H1 (cell line): ENCODE data around the gene SEPTIN2. TPM values are rescaled to one million over a fixed set of nuclear protein-coding genes. Genes with fewer than 3 reads are reported as not detected.

Source experiments
- CTCF ChIA-PET: fragments of 300-600 bp; sonication (Branson Sonifier 250); formaldehyde crosslinking; loops from one replicate; lab custom pipeline; 2021; ENCODE audit not compliant: partially characterized antibody; lab: Charles Lee
- POLR2A ChIA-PET: fragments of 300-600 bp; sonication (Branson Sonifier 250); formaldehyde crosslinking; loops from one replicate; lab custom pipeline; 2021; ENCODE audit warnings: inconsistent platforms; ENCODE audit not compliant: partially characterized antibody; lab: Charles Lee
- DNase-seq, 2 experiments: peaks; one replicate each; pipeline versions ENCODE4 v3.0.0 to v3.0.0-alpha.2; 2010 to 2022; ENCODE audit warnings: low spot score in 2 of 2, low read depth in 1 of 2, mixed read lengths in 1 of 2
- FAIRE-seq: peaks from 2 replicates; lab custom pipeline; 2011; peaks lifted over from hg19 to GRCh38; lab: Jason Lieb, UNC
- H2AFZ ChIP-seq: 2 replicates; pipeline ENCODE4 v1.8.1; 2012; ENCODE audit warnings: low read length, inconsistent platforms
- H2AK5ac ChIP-seq: 2 replicates; pipeline ENCODE4 v1.6.1; 2013; ENCODE audit warnings: low read depth, low read length
- H2BK120ac ChIP-seq: replicated peaks from 2 replicates; pipeline ENCODE3; 2013; ENCODE audit warnings: low read depth, low read length, inconsistent platforms
- H2BK12ac ChIP-seq: 2 replicates; pipeline ENCODE4 v1.6.1; 2013; ENCODE audit warnings: low read depth, low read length
- H2BK15ac ChIP-seq: 2 replicates; pipeline ENCODE4 v1.6.1; 2013; ENCODE audit warnings: low read length
- H2BK20ac ChIP-seq: 2 replicates; pipeline ENCODE4 v1.6.1; 2013; ENCODE audit warnings: low read length
- H2BK5ac ChIP-seq: 2 replicates; pipeline ENCODE4 v1.6.1; 2013; ENCODE audit warnings: low read depth, low read length
- H3K14ac ChIP-seq: 2 replicates; pipeline ENCODE4 v1.6.1; 2013; ENCODE audit warnings: inconsistent platforms; ENCODE audit not compliant: insufficient read length
- H3K18ac ChIP-seq: 2 replicates; pipeline ENCODE4 v1.6.1; 2013; ENCODE audit warnings: low read length; ENCODE audit errors: extremely low read depth
- H3K23ac ChIP-seq: 2 replicates; pipeline ENCODE4 v1.6.1; 2013; ENCODE audit warnings: inconsistent platforms; ENCODE audit not compliant: insufficient read length
- H3K23me2 ChIP-seq: 2 replicates; pipeline ENCODE4 v1.6.1; 2013; ENCODE audit warnings: low read depth, low read length
- H3K27ac ChIP-seq: 2 replicates; pipeline ENCODE4 v1.6.1; 2011; ENCODE audit warnings: low read depth, low read length, inconsistent platforms
- H3K27me3 ChIP-seq, 4 experiments: replicated peaks in 1 of 4; 1 replicate in 1 of 4; 2 replicates in 3 of 4; pipeline versions ENCODE4 v1.6.1 to v1.8.1; 2011 to 2013; ENCODE audit warnings: low read length in 3 of 4, mild to moderate bottlenecking in 3 of 4, inconsistent platforms in 2 of 4, mixed read lengths in 2 of 4, moderate library complexity in 1 of 4; ENCODE audit not compliant: control insufficient read depth in 3 of 4, insufficient read depth in 3 of 4; ENCODE audit errors: extremely low read depth in 1 of 4
- H3K36me3 ChIP-seq, 4 experiments: 2 replicates each; pipeline versions ENCODE4 v1.6.1 to v1.8.1; 2011 to 2013; ENCODE audit warnings: mild to moderate bottlenecking in 4 of 4, low read length in 3 of 4, moderate library complexity in 2 of 4, control low read depth in 1 of 4, inconsistent platforms in 1 of 4; ENCODE audit not compliant: insufficient read depth in 4 of 4, control insufficient read depth in 2 of 4
- H3K4ac ChIP-seq: replicated peaks from 2 replicates; pipeline ENCODE3; 2013; ENCODE audit warnings: low read length, low read depth, mixed read lengths, inconsistent platforms; ENCODE audit not compliant: insufficient read length
- H3K4me1 ChIP-seq, 4 experiments: replicated peaks in 1 of 4; 1 replicate in 1 of 4; 2 replicates in 3 of 4; pipeline versions ENCODE4 v1.6.1 to v1.8.1; 2011 to 2013; ENCODE audit warnings: low read length in 3 of 4, inconsistent platforms in 2 of 4, mixed read lengths in 1 of 4; ENCODE audit not compliant: insufficient read depth in 4 of 4, control insufficient read depth in 3 of 4
- H3K4me2 ChIP-seq, 2 experiments: 2 replicates each; pipeline versions ENCODE4 v1.6.1 to v1.8.1; 2011 to 2013; ENCODE audit warnings: low read depth in 2 of 2, low read length in 2 of 2, control low read depth in 1 of 2, inconsistent platforms in 1 of 2, mild to moderate bottlenecking in 1 of 2; ENCODE audit not compliant: insufficient read depth in 1 of 2
- H3K4me3 ChIP-seq, 4 experiments: fragments of 200-600, 300-600 bp in 1 of 4; sonication (generic), shearing (Covaris generic), sonication (Bioruptor Twin) in 1 of 4; 2 replicates each; pipeline versions ENCODE4 v1.5.1 to v1.8.1; 2011 to 2016; ENCODE audit warnings: low read length in 4 of 4, low read depth in 3 of 4, control low read depth in 2 of 4, inconsistent platforms in 2 of 4, mild to moderate bottlenecking in 2 of 4, mixed read lengths in 1 of 4, moderate library complexity in 1 of 4; ENCODE audit not compliant: insufficient read depth in 2 of 4; ENCODE audit errors: extremely low read depth in 1 of 4
- H3K56ac ChIP-seq: replicated peaks from 2 replicates; pipeline ENCODE3; 2013; ENCODE audit warnings: low read depth, mild to moderate bottlenecking, mixed read lengths, low read length, inconsistent platforms; ENCODE audit not compliant: insufficient read length
- H3K79me1 ChIP-seq: 2 replicates; pipeline ENCODE4 v1.6.1; 2013; ENCODE audit warnings: low read depth, low read length, control low read depth
- H3K79me2 ChIP-seq, 2 experiments: 2 replicates each; pipeline versions ENCODE4 v1.6.1 to v1.8.1; 2012 to 2013; ENCODE audit warnings: low read length in 2 of 2, mild to moderate bottlenecking in 2 of 2, inconsistent platforms in 1 of 2; ENCODE audit not compliant: insufficient read depth in 2 of 2, control insufficient read depth in 1 of 2
- H3K9ac ChIP-seq, 4 experiments: replicated peaks in 1 of 4; 1 replicate in 1 of 4; 2 replicates in 3 of 4; pipeline versions ENCODE4 v1.6.1 to v1.8.1; 2011 to 2013; ENCODE audit warnings: low read depth in 3 of 4, low read length in 3 of 4, control low read depth in 2 of 4, mild to moderate bottlenecking in 2 of 4, moderate library complexity in 2 of 4, inconsistent platforms in 1 of 4; ENCODE audit errors: extremely low read depth in 1 of 4
- H3K9me3 ChIP-seq, 2 experiments: 2 replicates each; pipeline versions ENCODE4 v1.6.1 to v1.8.1; 2012 to 2013; ENCODE audit warnings: mild to moderate bottlenecking in 2 of 2, moderate library complexity in 2 of 2, control low read depth in 1 of 2, inconsistent platforms in 1 of 2, low read depth in 1 of 2, low read length in 1 of 2, mixed read lengths in 1 of 2; ENCODE audit not compliant: insufficient read depth in 2 of 2
- H4K20me1 ChIP-seq, 2 experiments: replicated peaks in 1 of 2; 2 replicates each; pipeline versions ENCODE3 to v1.8.1; 2011 to 2013; ENCODE audit warnings: inconsistent platforms in 2 of 2, low read length in 2 of 2, mild to moderate bottlenecking in 1 of 2; ENCODE audit not compliant: insufficient read depth in 2 of 2, control insufficient read depth in 1 of 2
- H4K5ac ChIP-seq: 2 replicates; pipeline ENCODE4 v1.6.1; 2013; ENCODE audit warnings: low read length, low read depth, mixed read lengths, inconsistent platforms; ENCODE audit not compliant: insufficient read length
- H4K8ac ChIP-seq: 2 replicates; pipeline ENCODE4 v1.8.0; 2013; ENCODE audit warnings: mild to moderate bottlenecking, moderate library complexity, low read length, inconsistent platforms; ENCODE audit not compliant: insufficient read depth; ENCODE audit errors: extremely low read depth
- H4K91ac ChIP-seq: replicated peaks from 2 replicates; pipeline ENCODE3; 2013; ENCODE audit warnings: low read length, mixed read lengths, inconsistent platforms; ENCODE audit not compliant: insufficient read length
- ATF3 ChIP-seq: IDR thresholded peaks from 2 replicates; pipeline ENCODE4 v1.6.1; 2011; ENCODE audit warnings: low read depth, mild to moderate bottlenecking, low read length; ENCODE audit not compliant: insufficient read depth
- BACH1 ChIP-seq: IDR thresholded peaks from 2 replicates; pipeline ENCODE4 v1.6.1; 2012; ENCODE audit warnings: low read length, improper control_type of control experiment
- BCL11A ChIP-seq, 2 experiments: IDR thresholded peaks; one replicate each; pipeline ENCODE4 v1.6.1; 2011; ENCODE audit warnings: low read depth in 2 of 2, low read length in 2 of 2, mild to moderate bottlenecking in 2 of 2
- CHD2 ChIP-seq: IDR thresholded peaks from 2 replicates; pipeline ENCODE4 v1.6.1; 2012; ENCODE audit warnings: low read length, improper control_type of control experiment
- EGR1 ChIP-seq: IDR thresholded peaks from 2 replicates; pipeline ENCODE4 v1.6.1; 2011; ENCODE audit warnings: low read depth, low read length, borderline replicate concordance
- FOSL1 ChIP-seq: IDR thresholded peaks from 2 replicates; pipeline ENCODE4 v1.6.1; 2011; ENCODE audit warnings: mild to moderate bottlenecking, low read depth, low read length, moderate library complexity; ENCODE audit not compliant: insufficient read depth
- MAFK ChIP-seq: IDR thresholded peaks from 2 replicates; pipeline ENCODE4 v1.6.1; 2012; ENCODE audit warnings: low read depth, mild to moderate bottlenecking, improper control_type of control experiment, low read length
- RAD21 ChIP-seq, 2 experiments: IDR thresholded peaks in 1 of 2; conservative IDR thresholded peaks in 1 of 2; 2 replicates each; pipeline ENCODE4 v1.6.1; 2011; ENCODE audit warnings: low read depth in 2 of 2, low read length in 2 of 2, improper control_type of control experiment in 1 of 2, inconsistent platforms in 1 of 2, mild to moderate bottlenecking in 1 of 2, moderate library complexity in 1 of 2
- YY1 ChIP-seq: IDR thresholded peaks from 2 replicates; pipeline ENCODE4 v1.6.1; 2011; ENCODE audit warnings: low read depth, mild to moderate bottlenecking, low read length
- WGBS, 2 experiments: shearing (Covaris generic) in 1 of 2; methylation state at CpG; one replicate each; pipeline versions ENCODE4 v1.1.6 to v1.1.7; 2013 to 2015; ENCODE audit warnings: low lambda C conversion rate in 2 of 2, mixed read lengths in 2 of 2, inconsistent platforms in 1 of 2, low coverage in 1 of 2, missing lambda C conversion rate in 1 of 2; ENCODE audit not compliant: insufficient replicate concordance in 2 of 2, insufficient coverage in 1 of 2, insufficient read length in 1 of 2; ENCODE audit errors: extremely low coverage in 1 of 2, missing lambda C conversion rate in 1 of 2; 5-methylcytosine and 5-hydroxymethylcytosine counted together
- polyA plus RNA-seq, 7 experiments: library from polyadenylated mRNA; depleted of rRNA in 3 of 7; stranded (reverse) in 5 of 7; unstranded in 2 of 7; fragments of >200 nt in 5 of 7; fragments of 200-250 nt in 2 of 7; gene quantifications; 1 replicate in 5 of 7; 2 replicates in 1 of 7; 4 replicates in 1 of 7; pipeline versions ENCODE4 v1.2.1 to v1.2.3, GENCODE V29; 2011 to 2013; ENCODE audit warnings: missing spikeins in 2 of 7, mixed read lengths in 2 of 7
- total RNA-seq: library from RNA; stranded (reverse); fragmentation: NEBNext Ultra II Directional; extraction: Animal tissue kit (Norgen Biotek cat#: 25700); gene quantifications from 2 replicates; pipeline ENCODE4 v1.2.1, GENCODE V29; 2021

Gene SEPTIN2
- total and polyA plus RNA-seq, 2 of the 8 experiments (the other 6 are each of a cell fraction or from before 2014, with no cell fraction given), result 392 to 650 TPM

GRCh38 chr2:241282555-241282954 lies 33.2 kb upstream of the SEPTIN2 start:
- H2BK20ac ChIP-seq, result no peak overlapping the region
- ChIA-PET POLR2A (interaction anchor here (2.7 kb wide), 1 partner anchor 14 kb away, joined by 9 read pairs; no protein-coding TSS in a partner anchor), CTCF (no interaction called here)
- no peak overlapping the region for H4K8ac ChIP-seq
- no peak overlapping the region for H3K4me2 ChIP-seq
- no peak overlapping the region for H3K14ac ChIP-seq
- H3K23ac ChIP-seq, result no peak overlapping the region
- H4K20me1 ChIP-seq, result peaks cover 3 to 4% of the 10 kb centered on the region in 2 experiments
- H2BK120ac ChIP-seq, result no peak overlapping the region
- H3K27ac ChIP-seq, result no peak overlapping the region
- no peaks in the 10 kb centered on the region for H3K23me2 ChIP-seq
- peaks cover 6% of the 10 kb centered on the region for H3K79me1 ChIP-seq
- H3K18ac ChIP-seq, result no peak overlapping the region
- no peak overlapping the region for H4K91ac ChIP-seq
- no peak overlapping the region for H3K9ac ChIP-seq
- H2AFZ ChIP-seq, result no peak overlapping the region
- H3K9me3 ChIP-seq, result no peaks in the 10 kb centered on the region
- 86% methylated on average over 5 of the region's 5 CpGs; no CpG with 5 or more reads in 1 of the 2 experiments for WGBS, 2 experiments
- no peak overlapping the region for H2BK15ac ChIP-seq
- DNase-seq (no peak), FAIRE-seq (no peak)
- no peak overlapping the region for H3K4me3 ChIP-seq
- H3K79me2 ChIP-seq, result peaks cover 7 to 81% of the 10 kb centered on the region in 2 experiments; a peak in 3 of 4 replicates
- H2BK12ac ChIP-seq, result no peak overlapping the region
- H2AK5ac ChIP-seq, result no peak overlapping the region
- H3K4ac ChIP-seq, result no peak overlapping the region
- H3K4me1 ChIP-seq, result peaks cover 0 to 7% (median 6%) of the 10 kb centered on the region in 4 experiments; a peak in 6 of 7 replicates
- H3K36me3 ChIP-seq, result no peaks in the 10 kb centered on the region; a peak in 1 of 8 replicates
- no peaks in the 10 kb centered on the region for H3K27me3 ChIP-seq
- no peak overlapping the region for H4K5ac ChIP-seq
- H3K56ac ChIP-seq, result no peak overlapping the region
- no peak overlapping the region for H2BK5ac ChIP-seq
- no peak for TF ChIP-seq CHD2
- no peak for TF ChIP-seq FOSL1
- no peak for TF ChIP-seq BCL11A (IDR thresholded peaks at IDR 0.05; ENCODE audit: low read depth in 2 of 2, low read length in 2 of 2)
- no peak for TF ChIP-seq EGR1
- no peak for TF ChIP-seq ATF3
- TF ChIP-seq MAFK, result no peak
- TF ChIP-seq RAD21 (IDR thresholded peaks at IDR 0.05 in 1 of 2, conservative IDR thresholded peaks at IDR 0.05 in 1 of 2; ENCODE audit: low read depth in 2 of 2, low read length in 2 of 2), result no peak
- no peak for TF ChIP-seq YY1
- no peak for TF ChIP-seq BACH1
